H9 (cell line): ENCODE measurements around the gene PACRGL. TPM values are rescaled to one million over a fixed set of nuclear protein-coding genes. Genes with fewer than 3 reads are reported as not detected.

Experiments
- DNase-seq: peaks from one replicate; pipeline ENCODE4 v3.0.0-alpha.2; 2017
- H2AFZ ChIP-seq: one replicate; pipeline ENCODE4 v1.6.1; 2013; ENCODE audit warnings: mild to moderate bottlenecking, low read length, control low read depth, moderate library complexity
- H2AK5ac ChIP-seq: 2 replicates; pipeline ENCODE4 v1.6.1; 2013; ENCODE audit warnings: low read length, control low read depth, mixed read lengths; ENCODE audit not compliant: insufficient read length
- H2BK120ac ChIP-seq: one replicate; pipeline ENCODE4 v1.6.1; 2013; ENCODE audit warnings: low read depth, mild to moderate bottlenecking, low read length, control low read depth, inconsistent platforms; ENCODE audit not compliant: poor library complexity, severe bottlenecking
- H2BK12ac ChIP-seq: 2 replicates; pipeline ENCODE4 v1.6.1; 2013; ENCODE audit warnings: low read length, control low read depth, mixed read lengths, low read depth; ENCODE audit not compliant: insufficient read length
- H2BK15ac ChIP-seq: 2 replicates; pipeline ENCODE4 v1.6.1; 2013; ENCODE audit warnings: low read depth, low read length, control low read depth
- H2BK20ac ChIP-seq: one replicate; pipeline ENCODE4 v1.6.1; 2013; ENCODE audit warnings: low read depth, mild to moderate bottlenecking, low read length, control low read depth, inconsistent platforms; ENCODE audit not compliant: poor library complexity, severe bottlenecking
- H2BK5ac ChIP-seq: 2 replicates; pipeline ENCODE4 v1.6.1; 2013; ENCODE audit warnings: low read length, control low read depth, mixed read lengths; ENCODE audit not compliant: insufficient read length
- H3K14ac ChIP-seq: 2 replicates; pipeline ENCODE4 v1.6.1; 2013; ENCODE audit warnings: low read length, control low read depth; ENCODE audit not compliant: insufficient read depth
- H3K18ac ChIP-seq: 2 replicates; pipeline ENCODE4 v1.6.1; 2013; ENCODE audit warnings: low read depth, mild to moderate bottlenecking, mixed read lengths, low read length, control low read depth; ENCODE audit not compliant: insufficient read length
- H3K23ac ChIP-seq: 2 replicates; pipeline ENCODE4 v1.6.1; 2013; ENCODE audit warnings: low read length, control low read depth, mixed read lengths, low read depth; ENCODE audit not compliant: insufficient read length
- H3K23me2 ChIP-seq: 2 replicates; pipeline ENCODE4 v1.6.1; 2013; ENCODE audit warnings: low read depth, mild to moderate bottlenecking, mixed read lengths, low read length, control low read depth; ENCODE audit not compliant: insufficient read length, poor library complexity, severe bottlenecking
- H3K27ac ChIP-seq: 2 replicates; pipeline ENCODE4 v1.5.1; 2013; ENCODE audit warnings: low read length, control low read depth, mixed read lengths, low read depth; ENCODE audit not compliant: insufficient read length
- H3K27me3 ChIP-seq: 2 replicates; pipeline ENCODE4 v1.6.1; 2013; ENCODE audit warnings: low read length, control low read depth, inconsistent platforms; ENCODE audit not compliant: insufficient read depth
- H3K4ac ChIP-seq: 2 replicates; pipeline ENCODE4 v1.6.1; 2013; ENCODE audit warnings: low read depth, mild to moderate bottlenecking, control low read depth, inconsistent platforms, low read length, moderate library complexity
- H3K4me1 ChIP-seq: 2 replicates; pipeline ENCODE4 v1.6.1; 2013; ENCODE audit warnings: low read length, control low read depth, inconsistent platforms; ENCODE audit not compliant: insufficient read depth
- H3K4me2 ChIP-seq: 2 replicates; pipeline ENCODE4 v1.6.1; 2013; ENCODE audit warnings: low read length, control low read depth, mixed read lengths; ENCODE audit not compliant: insufficient read length, insufficient read depth
- H3K56ac ChIP-seq: 2 replicates; pipeline ENCODE4 v1.6.1; 2013; ENCODE audit warnings: low read depth, mild to moderate bottlenecking, mixed read lengths, low read length, control low read depth; ENCODE audit not compliant: insufficient read length
- H3K79me1 ChIP-seq: 2 replicates; pipeline ENCODE4 v1.6.1; 2013; ENCODE audit warnings: low read depth, mild to moderate bottlenecking, moderate library complexity, low read length, control low read depth, inconsistent platforms; ENCODE audit not compliant: insufficient read depth, poor library complexity, severe bottlenecking
- H3K79me2 ChIP-seq: 2 replicates; pipeline ENCODE4 v1.6.1; 2013; ENCODE audit warnings: low read length, control low read depth, inconsistent platforms; ENCODE audit not compliant: insufficient read depth
- H3K9ac ChIP-seq: 2 replicates; pipeline ENCODE4 v1.6.1; 2013; ENCODE audit warnings: low read length, control low read depth, mixed read lengths; ENCODE audit not compliant: insufficient read length; ENCODE audit errors: extremely low read depth
- H3K9me3 ChIP-seq: one replicate; pipeline ENCODE4 v1.6.1; 2013; ENCODE audit warnings: low read depth, low read length, inconsistent platforms; ENCODE audit not compliant: control insufficient read depth
- H3T11ph ChIP-seq: one replicate; pipeline ENCODE4 v1.6.1; 2013; ENCODE audit warnings: mild to moderate bottlenecking, low read length, control low read depth, inconsistent platforms
- H4K20me1 ChIP-seq: one replicate; pipeline ENCODE4 v1.6.1; 2013; ENCODE audit not compliant: control insufficient read depth, insufficient read length, insufficient read depth
- H4K5ac ChIP-seq: 2 replicates; pipeline ENCODE4 v1.6.1; 2013; ENCODE audit warnings: low read depth, mild to moderate bottlenecking, mixed read lengths, low read length, control low read depth; ENCODE audit not compliant: insufficient read length
- H4K8ac ChIP-seq: replicated peaks from 2 replicates; pipeline ENCODE4 v1.6.1; 2013; ENCODE audit warnings: low read length, control low read depth, mixed read lengths, low read depth; ENCODE audit not compliant: insufficient read length
- H4K91ac ChIP-seq: 2 replicates; pipeline ENCODE4 v1.6.1; 2013; ENCODE audit warnings: low read depth, mild to moderate bottlenecking, moderate library complexity, mixed read lengths, low read length, control low read depth; ENCODE audit not compliant: insufficient read length
- H3K27ac Mint-ChIP-seq, 3 experiments: 2 replicates in 2 of 3; 3 replicates in 1 of 3; pipeline ENCODE4 v1.8.0; 2020 to 2021; ENCODE audit warnings: mixed read lengths in 3 of 3, mild to moderate bottlenecking in 1 of 3, moderate library complexity in 1 of 3
- H3K27me3 Mint-ChIP-seq: 2 replicates; pipeline ENCODE4 v1.8.0; 2021; ENCODE audit warnings: low read depth, mild to moderate bottlenecking, moderate library complexity, mixed read lengths
- H3K36me3 Mint-ChIP-seq, 3 experiments: 2 replicates in 2 of 3; 3 replicates in 1 of 3; pipeline ENCODE4 v1.8.0; 2020 to 2021; ENCODE audit warnings: low read depth in 3 of 3, mixed read lengths in 3 of 3; ENCODE audit not compliant: insufficient read depth in 1 of 3
- H3K4me1 Mint-ChIP-seq, 2 experiments: 2 replicates each; pipeline ENCODE4 v1.8.0; 2020; ENCODE audit warnings: mixed read lengths in 2 of 2
- H3K4me3 Mint-ChIP-seq, 2 experiments: 2 replicates in 1 of 2; 3 replicates in 1 of 2; pipeline ENCODE4 v1.8.0; 2020 to 2021; ENCODE audit warnings: mild to moderate bottlenecking in 2 of 2, mixed read lengths in 2 of 2, moderate library complexity in 1 of 2
- H3K9me3 Mint-ChIP-seq, 2 experiments: 2 replicates in 1 of 2; 3 replicates in 1 of 2; pipeline ENCODE4 v1.8.0; 2020; ENCODE audit warnings: mild to moderate bottlenecking in 2 of 2, mixed read lengths in 2 of 2, moderate library complexity in 1 of 2
- total RNA-seq: library from RNA; stranded (reverse); gene quantifications from 2 replicates; pipeline ENCODE4 v1.2.1, GENCODE V29; 2021
- TF ChIP-seq, protein P1 (sequence below): fragments of 200-600 bp; sonication (generic); conservative IDR thresholded peaks from 3 replicates; pipeline ENCODE4 v1.8.0; 2021; ENCODE audit warnings: antibody characterized with exemption, mild to moderate bottlenecking

PACRGL gene
- total RNA-seq, 1 experiment from 2014 or later: 18.7 TPM

DNA sequence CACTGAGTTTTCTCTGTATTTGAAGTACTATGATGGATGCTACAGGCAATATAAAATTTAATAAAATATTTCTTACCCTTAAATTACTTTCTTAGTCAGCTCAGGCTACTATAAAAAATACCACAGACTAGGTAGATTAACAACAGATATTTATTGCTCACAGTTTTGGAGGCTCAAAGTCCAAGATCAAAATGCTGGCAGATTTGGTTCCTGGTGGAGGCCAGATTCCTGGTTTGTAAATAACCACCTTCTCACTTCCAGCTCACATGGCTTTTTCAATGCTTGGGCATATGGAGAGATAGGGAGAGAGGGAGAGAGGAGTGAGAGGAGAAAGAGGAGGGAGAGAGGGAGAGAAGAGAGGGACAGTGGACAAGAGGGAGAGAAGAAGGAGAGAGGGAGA is 24.5 kb upstream of the PACRGL start:
- Histone ChIP-seq H3K27ac (no peak overlapping the region), H4K91ac (no peak overlapping the region), H3K4ac (no peak overlapping the region), H3K27me3 (no peaks in the 10 kb centered on the region), H2BK15ac (no peak overlapping the region), H3K18ac (no peak overlapping the region), H2AFZ (no peak overlapping the region), H3T11ph (no peak overlapping the region), H3K79me1 (no peaks in the 10 kb centered on the region), H2BK20ac (no peak overlapping the region), H3K56ac (no peak overlapping the region), H3K79me2 (no peaks in the 10 kb centered on the region), H4K8ac (no peak overlapping the region), H3K4me1 (peaks cover 5% of the 10 kb centered on the region), H3K23me2 (no peaks in the 10 kb centered on the region), H4K5ac (no peak overlapping the region), H3K23ac (no peak overlapping the region), H2BK120ac (no peak overlapping the region), H2BK5ac (no peak overlapping the region), H3K4me2 (no peak overlapping the region), H3K9me3 (no peaks in the 10 kb centered on the region), H2AK5ac (no peak overlapping the region), H3K14ac (no peak overlapping the region), H4K20me1 (no peaks in the 10 kb centered on the region), H2BK12ac (no peak overlapping the region), H3K9ac (no peak overlapping the region)
- H3K4me1 Mint-ChIP-seq: peaks cover 29 to 43% of the 10 kb centered on the region in 2 experiments
- no peak for DNase-seq
- no peak overlapping the region for H3K4me3 Mint-ChIP-seq
- no peak overlapping the region; a peak in 1 of 7 replicates for H3K27ac Mint-ChIP-seq
- H3K9me3 Mint-ChIP-seq: peaks cover 5 to 9% of the 10 kb centered on the region in 2 experiments
- TF ChIP-seq, protein P1, sequence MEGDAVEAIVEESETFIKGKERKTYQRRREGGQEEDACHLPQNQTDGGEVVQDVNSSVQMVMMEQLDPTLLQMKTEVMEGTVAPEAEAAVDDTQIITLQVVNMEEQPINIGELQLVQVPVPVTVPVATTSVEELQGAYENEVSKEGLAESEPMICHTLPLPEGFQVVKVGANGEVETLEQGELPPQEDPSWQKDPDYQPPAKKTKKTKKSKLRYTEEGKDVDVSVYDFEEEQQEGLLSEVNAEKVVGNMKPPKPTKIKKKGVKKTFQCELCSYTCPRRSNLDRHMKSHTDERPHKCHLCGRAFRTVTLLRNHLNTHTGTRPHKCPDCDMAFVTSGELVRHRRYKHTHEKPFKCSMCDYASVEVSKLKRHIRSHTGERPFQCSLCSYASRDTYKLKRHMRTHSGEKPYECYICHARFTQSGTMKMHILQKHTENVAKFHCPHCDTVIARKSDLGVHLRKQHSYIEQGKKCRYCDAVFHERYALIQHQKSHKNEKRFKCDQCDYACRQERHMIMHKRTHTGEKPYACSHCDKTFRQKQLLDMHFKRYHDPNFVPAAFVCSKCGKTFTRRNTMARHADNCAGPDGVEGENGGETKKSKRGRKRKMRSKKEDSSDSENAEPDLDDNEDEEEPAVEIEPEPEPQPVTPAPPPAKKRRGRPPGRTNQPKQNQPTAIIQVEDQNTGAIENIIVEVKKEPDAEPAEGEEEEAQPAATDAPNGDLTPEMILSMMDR: no peak
- H3K36me3 Mint-ChIP-seq: peaks cover 0 to 7% (median 0%) of the 10 kb centered on the region in 3 experiments; a peak in 3 of 7 replicates
- H3K27me3 Mint-ChIP-seq: no peaks in the 10 kb centered on the region
